ENCODE measurements around the gene DLG5.

GRCh38 chr10:77913090-77913489 lies 13.5 kb downstream of the DLG5 start:
- TF ChIP-seq CTCF (conservative IDR thresholded peaks at IDR 0.05), result no peak
- TF ChIP-seq EZH2 (IDR thresholded peaks at IDR 0.05; ENCODE audit: low read depth), result no peak

Measured in PC-9 (cell line).